ENCODE data around the gene TBPL1. TPM values are rescaled to one million over a fixed set of nuclear protein-coding genes. Genes with fewer than 3 reads are reported as not detected.

Gene TBPL1
- total RNA-seq, 1 donor from 2014 or later = 27.7 TPM

GRCh38 chr6:134009876-134010275, 56.9 kb downstream of the TBPL1 start:
- TF ChIP-seq CTCF (IDR thresholded peaks at IDR 0.05; ENCODE audit: insufficient read depth, low read length, poor library complexity, severe bottlenecking) = no peak
- Histone ChIP-seq H3K36me3 (ENCODE audit: control insufficient read depth, insufficient read depth, low read length) (no peaks in the 10 kb centered on the region), H3K4me3 (ENCODE audit: low read depth, low read length) (no peak overlapping the region), H3K27me3 (ENCODE audit: control insufficient read depth, insufficient read depth, low read length) (no peaks in the 10 kb centered on the region)
- DNase-seq (ENCODE audit: low read depth) = no peak

GRCh38 chr6:134010400-134010799, 57.4 kb downstream of the TBPL1 start:
- Histone ChIP-seq H3K36me3 (ENCODE audit: control insufficient read depth, insufficient read depth, low read length) (no peaks in the 10 kb centered on the region), H3K4me3 (ENCODE audit: low read depth, low read length) (no peak overlapping the region), H3K27me3 (ENCODE audit: control insufficient read depth, insufficient read depth, low read length) (no peaks in the 10 kb centered on the region)
- no peak for TF ChIP-seq CTCF (IDR thresholded peaks at IDR 0.05; ENCODE audit: insufficient read depth, low read length, poor library complexity, severe bottlenecking)
- DNase-seq (ENCODE audit: low read depth) = no peak

GRCh38 chr6:134010974-134011373, 58.0 kb downstream of the TBPL1 start:
- Histone ChIP-seq H3K4me3 (ENCODE audit: low read depth, low read length) (no peak overlapping the region), H3K27me3 (ENCODE audit: control insufficient read depth, insufficient read depth, low read length) (no peaks in the 10 kb centered on the region), H3K36me3 (ENCODE audit: control insufficient read depth, insufficient read depth, low read length) (no peaks in the 10 kb centered on the region)
- no peak for TF ChIP-seq CTCF (IDR thresholded peaks at IDR 0.05; ENCODE audit: insufficient read depth, low read length, poor library complexity, severe bottlenecking)
- DNase-seq (ENCODE audit: low read depth) = no peak

- no peak overlapping the region for H3K4me3 ChIP-seq (ENCODE audit: low read depth, low read length)
- H3K27me3 ChIP-seq (ENCODE audit: control insufficient read depth, insufficient read depth, low read length) = no peaks in the 10 kb centered on the region
- DNase-seq (ENCODE audit: low read depth) = no peak
- no peak for TF ChIP-seq CTCF (IDR thresholded peaks at IDR 0.05; ENCODE audit: insufficient read depth, low read length, poor library complexity, severe bottlenecking)
- no peaks in the 10 kb centered on the region for H3K36me3 ChIP-seq (ENCODE audit: control insufficient read depth, insufficient read depth, low read length)
Observed at GRCh38 chr6:134014588-134015137, 61.6 kb downstream of the TBPL1 start.

- no peak for TF ChIP-seq CTCF (IDR thresholded peaks at IDR 0.05; ENCODE audit: insufficient read depth, low read length, poor library complexity, severe bottlenecking)
- Histone ChIP-seq H3K27me3 (ENCODE audit: control insufficient read depth, insufficient read depth, low read length) (no peaks in the 10 kb centered on the region), H3K4me3 (ENCODE audit: low read depth, low read length) (no peak overlapping the region), H3K36me3 (ENCODE audit: control insufficient read depth, insufficient read depth, low read length) (no peaks in the 10 kb centered on the region)
- no peak for DNase-seq (ENCODE audit: low read depth)
Observed at GRCh38 chr6:134015719-134016557, 62.9 kb downstream of the TBPL1 start.

GRCh38 chr6:134016558-134016814, 63.5 kb downstream of the TBPL1 start:
- no peak for DNase-seq (ENCODE audit: low read depth)
- Histone ChIP-seq H3K36me3 (ENCODE audit: control insufficient read depth, insufficient read depth, low read length) (no peaks in the 10 kb centered on the region), H3K27me3 (ENCODE audit: control insufficient read depth, insufficient read depth, low read length) (no peaks in the 10 kb centered on the region), H3K4me3 (ENCODE audit: low read depth, low read length) (no peak overlapping the region)
- no peak for TF ChIP-seq CTCF (IDR thresholded peaks at IDR 0.05; ENCODE audit: insufficient read depth, low read length, poor library complexity, severe bottlenecking)

Data from kidney epithelial cell (primary cell).